ENCODE measurements around the gene ANKRD65. TPM values are rescaled to one million over a fixed set of nuclear protein-coding genes. Genes with fewer than 3 reads are reported as not detected.
A peak's percentile ranks its signal among the peaks of the same experiment; 100 is the strongest.

The ANKRD65 gene
- total and polyA plus RNA-seq, 4 donors, result 13.5 to 54.2 (median 31.9) TPM

DNA sequence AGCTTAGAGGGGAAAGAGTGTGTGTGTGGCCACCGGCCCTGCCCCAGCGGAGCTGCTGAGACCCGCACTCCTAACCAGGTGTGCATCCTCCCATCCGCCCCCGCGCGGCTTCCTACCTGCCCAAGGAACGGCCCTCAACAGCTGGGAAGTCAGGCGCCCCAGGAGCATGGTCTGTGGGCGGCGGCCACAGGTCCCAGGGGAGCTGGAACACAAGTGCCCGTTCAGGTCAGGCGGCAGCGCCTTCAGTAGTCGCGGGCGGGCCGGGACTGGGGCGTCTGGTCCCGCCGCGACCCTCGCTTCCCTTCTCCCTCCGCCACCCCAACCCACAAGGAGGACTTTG is 46.5 kb downstream of the ANKRD65 start:
- Histone ChIP-seq H3K9ac (ENCODE audit: insufficient read depth in 1 of 2, low read length in 2 of 2) (peak overlapping the region; percentile 42 to 81), H3K4me3 (peak overlapping the region; percentile 84), H3K27ac (ENCODE audit: low read depth in 1 of 2, low read length in 1 of 2) (peak overlapping the region; percentile 91 to 92), H3K4me1 (ENCODE audit: control insufficient read depth in 5 of 5, insufficient read depth in 5 of 5, low read length in 5 of 5) (peaks cover 0 to 17% (median 7%) of the 10 kb centered on the region in 5 donors), H3K27me3 (ENCODE audit: control insufficient read depth in 3 of 3, insufficient read depth in 3 of 3, low read length in 2 of 3) (no peaks in the 10 kb centered on the region), H3K9me3 (ENCODE audit: control insufficient read depth in 4 of 4, insufficient read depth in 3 of 4, low read length in 3 of 4) (no peaks in the 10 kb centered on the region), H3K36me3 (ENCODE audit: control insufficient read depth in 4 of 4, insufficient read depth in 4 of 4, low read length in 4 of 4) (peaks cover 0 to 7% (median 0%) of the 10 kb centered on the region in 4 donors)
- TF ChIP-seq, protein P1, sequence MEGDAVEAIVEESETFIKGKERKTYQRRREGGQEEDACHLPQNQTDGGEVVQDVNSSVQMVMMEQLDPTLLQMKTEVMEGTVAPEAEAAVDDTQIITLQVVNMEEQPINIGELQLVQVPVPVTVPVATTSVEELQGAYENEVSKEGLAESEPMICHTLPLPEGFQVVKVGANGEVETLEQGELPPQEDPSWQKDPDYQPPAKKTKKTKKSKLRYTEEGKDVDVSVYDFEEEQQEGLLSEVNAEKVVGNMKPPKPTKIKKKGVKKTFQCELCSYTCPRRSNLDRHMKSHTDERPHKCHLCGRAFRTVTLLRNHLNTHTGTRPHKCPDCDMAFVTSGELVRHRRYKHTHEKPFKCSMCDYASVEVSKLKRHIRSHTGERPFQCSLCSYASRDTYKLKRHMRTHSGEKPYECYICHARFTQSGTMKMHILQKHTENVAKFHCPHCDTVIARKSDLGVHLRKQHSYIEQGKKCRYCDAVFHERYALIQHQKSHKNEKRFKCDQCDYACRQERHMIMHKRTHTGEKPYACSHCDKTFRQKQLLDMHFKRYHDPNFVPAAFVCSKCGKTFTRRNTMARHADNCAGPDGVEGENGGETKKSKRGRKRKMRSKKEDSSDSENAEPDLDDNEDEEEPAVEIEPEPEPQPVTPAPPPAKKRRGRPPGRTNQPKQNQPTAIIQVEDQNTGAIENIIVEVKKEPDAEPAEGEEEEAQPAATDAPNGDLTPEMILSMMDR (IDR thresholded peaks at IDR 0.05; ENCODE audit: control extremely low read depth, extremely low read depth), result no peak
- DNase-seq, result no peak
- ATAC-seq (ENCODE audit: insufficient read depth, low FRiP score), result no peak
- 1% methylated on average over 11 to 24 of the region's 24 CpGs for WGBS, 2 donors

DNA sequence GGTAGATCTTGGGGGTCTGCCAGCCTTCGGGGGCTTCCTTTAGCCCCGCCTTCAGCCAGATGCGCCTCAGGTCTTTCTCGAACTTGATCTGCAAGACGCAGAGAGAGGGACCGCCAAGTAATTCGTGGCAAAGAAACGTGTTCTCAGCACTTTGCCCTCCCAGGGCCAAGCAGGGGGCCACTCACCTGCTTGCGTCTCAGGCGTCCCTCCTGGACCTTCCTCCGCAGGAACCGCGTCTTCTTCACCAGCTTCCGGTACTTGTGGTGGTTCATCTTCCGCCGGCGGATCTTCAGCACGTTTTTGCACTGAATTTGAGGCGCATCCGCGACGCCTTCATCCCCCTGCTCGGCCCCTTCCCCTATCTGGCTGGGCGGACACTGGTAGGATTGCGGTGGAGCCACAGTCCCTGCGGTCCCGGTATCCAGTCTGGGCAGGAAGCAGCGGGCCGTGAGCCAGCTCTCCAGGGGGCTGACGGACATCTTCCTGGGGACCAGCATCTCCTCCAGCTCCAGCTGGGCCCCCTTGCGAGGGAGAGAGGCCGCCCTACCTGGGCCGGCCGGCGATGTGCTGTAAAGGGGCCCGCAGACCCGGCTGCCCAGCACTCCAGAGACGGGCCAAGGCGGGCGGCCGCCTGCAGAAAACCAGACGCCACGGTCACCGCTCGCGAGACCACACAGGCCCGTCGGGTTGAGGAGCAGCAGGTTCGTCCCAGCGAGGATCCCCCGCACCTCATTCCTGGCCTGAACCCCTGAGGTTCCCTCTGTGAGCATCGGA is 47.1 kb downstream of the ANKRD65 start:
- TF ChIP-seq, protein P1 (IDR thresholded peaks at IDR 0.05; ENCODE audit: control extremely low read depth, extremely low read depth), result no peak

DNA sequence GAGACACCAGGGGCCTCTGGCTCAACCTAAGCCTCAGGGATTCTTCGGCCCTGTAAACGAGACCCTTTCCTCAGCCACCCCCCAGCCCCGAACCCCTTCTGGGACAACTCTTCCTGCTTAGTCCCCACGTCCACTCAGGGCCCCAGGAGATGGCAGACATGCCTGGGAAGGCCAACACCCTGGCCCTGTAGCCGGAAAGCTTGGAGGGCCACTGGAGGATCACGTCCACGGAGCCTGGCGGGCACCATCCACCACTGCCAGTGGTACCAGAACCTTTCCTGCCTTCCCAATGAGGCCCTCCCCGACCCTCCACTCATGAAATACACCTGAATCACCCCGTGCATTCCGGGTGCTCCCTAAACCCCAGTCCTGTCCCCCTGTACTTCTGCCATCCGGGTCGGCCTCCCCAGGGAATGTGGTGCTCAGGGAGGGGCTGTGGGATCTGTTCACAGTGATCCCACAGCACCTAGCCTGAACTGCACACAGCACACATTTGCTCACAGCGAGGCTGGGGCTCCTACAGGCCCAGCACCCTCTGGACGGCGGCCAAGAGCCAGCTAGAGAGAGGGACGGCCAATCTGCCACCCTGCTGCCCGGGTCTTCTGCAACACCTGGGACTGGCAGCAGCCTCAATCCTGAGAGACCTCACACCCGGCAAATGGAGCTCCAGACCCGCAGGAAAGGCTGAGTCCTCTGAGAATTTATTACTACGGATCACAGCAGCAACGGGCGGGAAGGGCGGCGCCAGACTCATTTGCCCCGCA is 47.8 kb downstream of the ANKRD65 start:
- 89 to 95% methylated on average over 26 of the region's 26 CpGs for WGBS, 2 donors
- TF ChIP-seq, protein P1 (IDR thresholded peaks at IDR 0.05; ENCODE audit: control extremely low read depth, extremely low read depth), result no peak

More for the DNA sequence above, 47.1 kb downstream of the ANKRD65 start:
- WGBS, 2 donors, result 53 to 57% methylated on average over 52 of the region's 52 CpGs
- peak overlapping the region in 1 of 2 donors; percentile 42 for H3K9ac ChIP-seq (ENCODE audit: insufficient read depth in 1 of 2, low read length in 2 of 2)
- no peak for DNase-seq
- H3K27me3 ChIP-seq (ENCODE audit: control insufficient read depth in 3 of 3, insufficient read depth in 3 of 3, low read length in 2 of 3), result no peaks in the 10 kb centered on the region
- peak overlapping the region in 1 of 2 donors; percentile 91 for H3K27ac ChIP-seq (ENCODE audit: low read depth in 1 of 2, low read length in 1 of 2)
- no peak for ATAC-seq (ENCODE audit: insufficient read depth, low FRiP score)
- H3K36me3 ChIP-seq (ENCODE audit: control insufficient read depth in 4 of 4, insufficient read depth in 4 of 4, low read length in 4 of 4), result peaks cover 0 to 7% (median 0%) of the 10 kb centered on the region in 4 donors
- H3K9me3 ChIP-seq (ENCODE audit: control insufficient read depth in 4 of 4, insufficient read depth in 3 of 4, low read length in 3 of 4), result no peaks in the 10 kb centered on the region
- H3K4me3 ChIP-seq, result peak overlapping the region; percentile 84
- peaks cover 0 to 17% (median 7%) of the 10 kb centered on the region in 5 donors for H3K4me1 ChIP-seq (ENCODE audit: control insufficient read depth in 5 of 5, insufficient read depth in 5 of 5, low read length in 5 of 5)

More for the DNA sequence above, 47.8 kb downstream of the ANKRD65 start:
- Histone ChIP-seq H3K9me3 (ENCODE audit: control insufficient read depth in 4 of 4, insufficient read depth in 3 of 4, low read length in 3 of 4) (no peaks in the 10 kb centered on the region), H3K36me3 (ENCODE audit: control insufficient read depth in 4 of 4, insufficient read depth in 4 of 4, low read length in 4 of 4) (peaks cover 0 to 7% (median 0%) of the 10 kb centered on the region in 4 donors), H3K27ac (ENCODE audit: low read depth in 1 of 2, low read length in 1 of 2) (no peak overlapping the region), H3K4me3 (no peak overlapping the region), H3K9ac (ENCODE audit: insufficient read depth in 1 of 2, low read length in 2 of 2) (no peak overlapping the region), H3K4me1 (ENCODE audit: control insufficient read depth in 5 of 5, insufficient read depth in 5 of 5, low read length in 5 of 5) (peaks cover 0 to 17% (median 7%) of the 10 kb centered on the region in 5 donors), H3K27me3 (ENCODE audit: control insufficient read depth in 3 of 3, insufficient read depth in 3 of 3, low read length in 2 of 3) (no peaks in the 10 kb centered on the region)
- DNase-seq (no peak), ATAC-seq (ENCODE audit: insufficient read depth, low FRiP score) (no peak)
